Measurements from ENCODE around the gene MYOM3.
"Not testable (repeated sequence)": the region's sequence is repeated elsewhere in the genome, so short reads cannot be mapped to it uniquely, and the experiment has no call there.

The MYOM3 gene

DNA sequence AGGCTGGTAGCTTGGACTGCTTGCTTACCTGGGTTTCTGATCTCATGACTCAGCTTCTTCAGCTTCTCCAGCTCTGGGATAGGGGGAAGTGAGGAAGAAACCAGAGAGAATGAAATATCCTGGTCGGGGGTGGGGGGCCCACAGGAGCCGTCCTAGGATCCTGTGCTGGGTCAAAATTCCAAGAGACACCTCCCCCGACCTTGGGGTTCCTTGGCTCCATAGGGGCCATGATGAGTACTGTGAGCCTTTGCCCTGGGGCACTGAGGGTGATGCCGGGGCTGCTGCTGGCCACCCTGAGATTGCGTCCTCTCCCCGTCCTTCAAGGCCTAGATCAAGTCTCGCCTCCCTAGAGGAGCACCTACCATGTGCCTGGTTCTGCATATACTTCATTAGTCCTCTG is 40.0 kb downstream of the MYOM3 start:
- DNase-seq (ENCODE audit: low read depth): no peak

DNA sequence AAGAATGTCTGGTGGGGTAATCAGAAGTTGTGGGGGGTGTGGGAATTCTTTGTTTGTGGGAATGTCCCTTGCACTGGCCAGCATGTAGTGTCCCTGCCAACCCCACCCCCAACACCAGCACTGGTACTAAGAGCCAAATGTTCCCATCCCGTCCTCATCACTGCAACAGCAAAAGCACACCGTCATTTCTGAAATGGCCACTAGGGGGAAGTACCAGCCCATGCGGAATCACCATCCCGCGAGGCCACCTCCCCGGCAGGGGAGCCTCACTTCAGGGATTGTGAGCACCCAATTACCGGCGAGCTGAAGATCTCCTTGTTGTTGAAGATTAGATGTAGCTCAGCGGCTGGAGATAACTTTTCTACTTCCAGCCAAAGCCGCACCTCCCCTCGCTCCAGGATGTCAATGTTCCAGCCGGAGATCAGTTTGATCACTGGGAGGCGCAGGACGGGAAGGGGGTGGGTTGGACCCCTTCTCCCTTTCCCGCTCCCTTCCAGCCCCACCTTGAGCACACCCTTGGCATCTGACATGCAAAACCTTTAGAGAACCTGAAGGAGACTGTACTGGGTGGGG is 41.0 kb downstream of the MYOM3 start:
- peak; percentile 79 for DNase-seq (ENCODE audit: low read depth)

DNA sequence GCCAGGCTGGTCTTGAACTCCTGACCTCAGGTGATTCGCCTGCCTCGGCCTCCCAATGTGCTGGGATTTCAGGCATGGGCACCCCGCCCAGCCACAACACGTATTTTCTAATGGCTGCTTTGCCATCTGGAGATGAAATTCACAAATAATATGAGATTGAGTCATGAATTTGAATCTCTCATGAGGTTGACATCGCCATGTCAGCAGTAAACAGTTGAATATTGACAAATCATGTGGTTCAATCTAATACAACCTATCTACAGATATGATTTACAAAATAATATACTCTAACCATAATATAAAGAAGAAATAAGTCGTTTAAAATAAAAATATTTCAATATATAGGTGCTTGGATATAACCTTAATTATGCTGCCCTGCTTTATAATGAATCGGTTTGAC is 42.1 kb downstream of the MYOM3 start:
- DNase-seq (ENCODE audit: low read depth): no peak

DNA sequence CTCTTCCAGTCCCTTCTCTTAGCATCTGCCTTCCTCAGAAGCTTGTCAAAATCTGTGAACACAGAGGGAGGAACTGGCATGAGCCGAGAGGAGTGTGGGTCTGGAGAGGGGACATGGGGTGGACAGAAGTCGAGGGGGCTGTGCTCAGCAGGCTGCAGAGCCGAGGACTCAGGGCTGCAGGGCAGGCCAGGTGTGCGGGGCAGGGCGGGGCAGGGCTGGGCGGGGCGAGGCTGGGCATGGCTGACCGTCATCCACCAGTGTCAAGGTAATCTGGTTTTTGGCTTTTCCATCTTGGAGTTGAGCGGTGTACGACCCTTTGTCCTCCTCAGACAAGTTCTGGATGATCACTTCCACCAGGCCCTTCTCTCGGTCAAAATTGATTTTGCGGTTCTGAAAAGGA is 44.0 kb downstream of the MYOM3 start:
- DNase-seq (ENCODE audit: low read depth): no peak

DNA sequence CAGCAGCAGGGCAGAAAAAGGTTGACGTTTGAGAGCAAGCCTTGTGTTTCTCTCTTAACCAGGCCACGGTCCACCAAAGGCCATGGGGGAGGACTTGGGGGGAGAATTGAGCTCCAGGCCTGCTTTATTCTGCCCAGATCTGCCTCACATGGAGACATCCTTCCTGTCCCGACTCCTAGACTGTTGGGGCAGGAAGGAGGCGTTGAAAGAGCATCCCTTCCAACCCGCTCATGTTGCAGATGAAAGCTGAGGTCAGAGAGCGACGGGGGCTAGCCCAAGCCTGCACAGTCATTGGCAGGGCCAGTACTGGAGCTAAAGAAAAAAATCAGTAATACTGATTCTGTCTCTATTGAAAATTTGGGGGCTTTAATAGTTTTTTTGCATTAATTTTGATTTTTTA is 46.6 kb downstream of the MYOM3 start:
- no peak for DNase-seq (ENCODE audit: low read depth)

DNA sequence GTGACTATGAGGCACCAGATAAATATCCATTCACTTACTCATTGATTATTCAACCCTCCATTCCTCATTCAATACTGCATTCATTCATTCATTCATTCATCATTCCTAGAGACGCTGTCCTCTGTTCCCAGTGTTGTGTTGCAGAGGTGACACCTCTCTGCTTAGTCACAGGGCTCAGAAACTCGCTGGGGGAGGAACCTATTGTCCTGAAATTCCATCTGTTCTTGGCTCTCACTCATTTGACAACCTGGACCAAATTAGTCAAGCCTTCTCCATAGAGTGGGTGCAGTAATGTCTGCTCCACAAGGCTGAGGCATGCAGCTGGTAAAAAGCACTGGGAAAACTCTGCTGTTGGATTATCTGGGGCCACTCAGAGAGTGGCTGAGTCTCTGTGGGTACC is 49.7 kb downstream of the MYOM3 start:
- DNase-seq (ENCODE audit: low read depth): no peak

DNA sequence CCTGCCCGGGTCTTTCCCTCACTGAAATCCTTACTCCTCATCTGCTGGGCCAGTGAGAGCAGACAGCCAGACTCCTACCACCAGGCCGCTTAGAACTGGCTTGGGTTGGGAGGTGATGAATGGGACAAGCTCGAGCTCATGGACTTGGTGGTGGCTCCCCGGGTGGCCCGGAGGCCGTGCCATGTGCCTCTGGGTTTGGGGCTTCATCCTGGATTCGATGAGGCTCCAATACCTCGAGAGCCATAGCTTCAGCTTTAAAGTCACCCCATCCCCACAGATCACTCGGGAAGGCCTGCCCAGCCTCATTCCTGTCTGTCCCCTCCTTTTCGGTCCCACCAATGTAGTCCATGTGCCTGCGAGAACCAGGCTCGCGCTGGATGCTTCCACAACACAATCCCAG is 51.5 kb downstream of the MYOM3 start:
- no peak for DNase-seq (ENCODE audit: low read depth)

DNA sequence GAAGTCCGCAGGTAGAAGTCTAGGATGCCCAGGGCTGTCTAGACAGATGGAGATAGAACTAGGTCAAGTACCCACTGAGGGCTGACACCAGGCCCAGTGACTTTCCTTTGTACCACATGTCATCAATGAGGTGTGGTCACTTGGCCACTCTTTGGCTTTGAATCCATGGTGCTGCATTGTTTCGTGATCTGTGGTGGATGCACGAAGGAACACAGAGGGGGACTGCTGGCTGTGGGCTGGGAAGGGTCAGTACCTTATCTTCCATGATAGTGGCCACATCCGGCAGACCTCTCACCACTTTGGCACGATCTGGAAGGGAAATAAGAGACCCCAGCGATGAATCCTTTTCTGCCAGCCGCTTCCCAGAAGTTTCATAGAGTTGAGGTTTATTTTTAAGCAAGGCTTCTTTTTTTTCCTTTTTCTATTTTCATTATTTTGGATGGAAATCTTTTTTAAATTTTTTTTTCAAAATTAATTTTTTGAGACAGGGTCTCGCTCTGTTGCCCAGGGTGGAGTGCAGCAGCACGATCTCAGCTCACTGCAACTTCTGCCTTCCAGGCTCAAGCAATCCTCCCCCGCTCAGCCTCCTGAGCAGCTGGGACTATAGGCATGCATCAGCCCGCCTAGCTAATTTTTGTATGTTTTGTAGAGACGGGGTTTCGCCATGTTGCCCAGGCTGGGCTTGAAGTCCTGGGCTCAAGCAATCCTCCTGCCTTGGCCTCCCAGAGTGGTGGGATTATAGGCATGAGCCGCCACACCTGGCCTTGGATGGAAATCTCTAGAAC is 53.1 kb downstream of the MYOM3 start:
- no peak for DNase-seq (ENCODE audit: low read depth)

DNA sequence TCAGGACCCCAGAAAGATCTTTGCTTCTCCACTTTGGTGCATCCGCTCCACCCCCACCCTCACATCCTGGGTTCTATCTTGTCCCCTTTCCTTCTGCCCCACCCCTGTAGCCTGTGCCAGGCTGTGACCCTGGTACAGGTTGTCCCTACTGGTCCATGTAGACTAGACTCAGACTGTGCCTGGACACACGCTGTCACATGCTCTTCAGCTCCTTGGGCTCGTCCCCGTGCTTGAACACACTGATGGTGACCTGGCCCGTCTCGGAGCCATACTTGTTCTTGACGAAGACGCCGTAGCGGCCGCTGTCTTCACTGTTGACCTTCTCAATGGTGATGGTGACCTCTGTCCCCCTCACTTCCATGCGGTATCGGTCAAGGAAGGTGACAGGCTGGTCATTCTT is 54.8 kb downstream of the MYOM3 start:
- no peak for DNase-seq (ENCODE audit: low read depth)

DNA sequence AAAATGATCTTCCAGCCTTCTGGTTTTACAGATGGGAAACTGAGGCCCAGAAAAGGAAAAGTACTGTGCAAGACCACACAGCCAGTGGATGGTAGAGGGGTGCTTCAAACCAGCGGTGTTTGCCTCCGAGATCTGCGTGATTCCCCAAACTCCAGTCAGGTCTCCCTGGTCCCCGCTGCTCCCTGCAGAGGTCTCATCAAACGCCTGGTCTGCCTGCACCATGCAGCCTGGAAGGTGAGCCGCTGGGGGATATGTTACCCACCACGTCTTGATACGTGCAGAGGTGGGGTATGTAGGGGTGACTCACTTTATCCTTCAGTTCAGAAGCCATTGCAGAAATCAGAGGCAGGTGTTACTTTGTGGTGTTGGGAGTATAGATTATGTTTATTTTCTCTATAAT is 56.3 kb downstream of the MYOM3 start:
- no peak for DNase-seq (ENCODE audit: low read depth)

DNA sequence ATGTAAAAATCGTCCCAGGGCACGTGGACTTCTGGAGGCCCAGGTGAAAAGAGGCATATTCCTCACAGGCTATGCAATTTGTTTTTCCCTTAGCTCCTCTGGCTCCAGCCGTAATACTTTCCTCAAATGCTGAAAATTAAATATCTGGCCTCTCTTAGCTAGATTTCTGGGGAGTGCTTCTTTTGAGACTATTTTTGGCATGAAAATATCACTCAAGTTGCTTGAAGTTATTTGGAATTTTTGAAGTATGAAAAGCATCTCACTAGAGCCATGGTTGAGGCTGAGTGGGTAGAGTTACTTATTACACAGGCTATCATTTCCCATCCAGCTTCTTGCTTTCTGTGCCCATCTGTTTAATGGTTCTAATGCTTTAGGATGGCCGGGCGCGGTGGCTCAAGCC is 59.7 kb downstream of the MYOM3 start:
- DNase-seq (ENCODE audit: low read depth): no peak

DNA sequence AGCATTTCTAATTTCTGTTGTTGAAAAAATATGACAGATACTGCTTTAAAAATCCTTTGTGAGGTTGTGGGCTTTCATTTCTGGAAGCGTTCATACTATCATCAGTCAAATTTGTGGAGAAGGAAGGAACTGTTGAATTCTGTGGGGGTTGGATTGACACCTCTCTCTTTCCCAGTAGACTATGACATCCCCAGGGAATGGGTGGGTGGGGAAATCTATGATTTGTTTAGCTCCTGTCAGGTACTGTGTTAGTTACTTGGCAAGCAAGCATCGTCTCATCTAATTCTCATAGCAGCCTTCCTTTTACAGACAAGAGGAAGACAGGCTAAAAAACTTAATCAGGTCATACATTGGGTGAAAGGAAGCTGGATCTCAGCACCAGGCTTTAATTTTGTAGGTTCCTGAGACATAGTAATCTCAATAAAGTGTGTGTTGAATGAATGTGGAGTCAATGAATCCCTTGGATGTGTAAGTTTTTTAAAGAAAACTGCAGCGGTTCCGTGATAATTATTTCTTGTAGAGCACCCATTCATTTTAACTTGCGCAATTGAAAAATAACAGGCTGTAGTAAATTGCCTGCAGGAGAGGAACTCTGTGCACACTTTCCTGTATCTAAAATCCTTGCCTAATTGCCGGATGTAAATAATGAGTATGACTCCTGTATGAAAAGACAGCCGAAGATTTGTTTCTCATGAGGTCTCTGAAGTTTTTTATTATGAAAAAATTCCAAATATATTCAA is 60.6 kb downstream of the MYOM3 start:
- peak; percentile 56 for DNase-seq (ENCODE audit: low read depth)

DNA sequence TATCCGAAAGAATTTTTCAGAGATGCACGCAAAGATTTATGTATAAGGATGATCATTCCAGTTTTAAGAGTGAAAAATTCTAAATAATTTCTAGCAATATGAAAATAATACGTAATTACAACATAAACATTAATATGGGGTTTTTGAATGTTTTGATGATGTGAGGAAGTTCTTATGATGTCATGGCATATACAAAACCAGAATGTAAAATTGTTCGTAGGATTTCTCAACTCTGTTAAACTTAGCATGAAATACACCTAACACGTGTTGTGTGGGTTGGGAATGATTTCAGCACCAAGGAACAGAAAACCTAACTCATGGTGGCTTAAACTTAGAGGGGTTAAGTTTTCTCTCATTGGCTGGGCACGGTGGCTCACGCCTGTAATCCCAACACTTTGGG is 62.2 kb downstream of the MYOM3 start:
- DNase-seq (ENCODE audit: low read depth): no peak

DNA sequence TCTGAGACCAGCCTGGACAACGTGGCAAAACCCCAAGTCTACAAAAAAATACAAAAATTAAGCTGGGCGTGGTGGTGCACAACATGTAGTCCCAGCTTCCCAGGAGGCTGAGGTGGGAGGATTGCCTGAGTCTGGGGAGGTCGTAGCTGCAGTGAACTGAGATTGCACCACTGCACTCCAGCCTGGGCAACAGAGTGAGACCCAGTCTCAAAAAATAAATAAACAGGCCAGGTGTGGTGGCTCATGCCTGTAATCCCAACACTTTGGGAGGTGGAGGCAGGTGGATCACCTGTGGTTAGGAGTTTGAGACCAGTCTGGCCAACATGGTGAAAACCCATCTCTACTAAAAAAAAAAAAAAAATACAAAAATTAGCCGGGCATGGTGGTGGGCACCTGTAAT is 63.0 kb downstream of the MYOM3 start:
- DNase-seq (ENCODE audit: low read depth): not testable (repeated sequence)

DNA sequence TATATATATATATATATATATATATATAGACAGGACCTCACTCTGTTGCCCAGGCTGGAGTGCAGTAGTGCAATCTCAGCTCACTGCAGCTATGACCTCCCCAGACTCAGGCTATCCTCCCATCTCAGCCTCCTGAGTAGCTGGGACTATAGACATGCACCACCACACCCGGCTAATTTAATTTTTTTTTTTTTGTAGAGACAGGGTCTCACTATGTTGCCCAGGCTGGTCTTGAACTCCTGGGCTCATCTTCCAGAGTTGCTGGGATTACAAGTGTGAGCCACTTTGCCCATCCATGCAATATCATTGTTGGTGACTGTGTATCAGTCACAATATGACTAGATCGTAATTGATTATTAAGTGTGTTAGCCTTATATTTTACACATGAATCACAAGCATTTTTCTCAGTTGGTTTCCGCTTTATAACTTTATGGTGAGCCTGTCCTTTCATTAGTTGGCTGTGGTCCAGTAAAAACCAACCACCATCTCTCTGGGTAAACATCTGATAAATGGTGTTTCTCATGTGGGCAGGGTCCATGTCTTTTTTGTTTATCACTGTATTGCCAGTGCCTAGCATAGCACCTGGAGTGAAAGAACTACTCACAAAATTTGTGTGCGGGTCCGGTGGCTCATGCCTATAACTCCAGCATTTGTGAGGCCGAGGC is 63.6 kb downstream of the MYOM3 start:
- no peak for DNase-seq (ENCODE audit: low read depth)

DNA sequence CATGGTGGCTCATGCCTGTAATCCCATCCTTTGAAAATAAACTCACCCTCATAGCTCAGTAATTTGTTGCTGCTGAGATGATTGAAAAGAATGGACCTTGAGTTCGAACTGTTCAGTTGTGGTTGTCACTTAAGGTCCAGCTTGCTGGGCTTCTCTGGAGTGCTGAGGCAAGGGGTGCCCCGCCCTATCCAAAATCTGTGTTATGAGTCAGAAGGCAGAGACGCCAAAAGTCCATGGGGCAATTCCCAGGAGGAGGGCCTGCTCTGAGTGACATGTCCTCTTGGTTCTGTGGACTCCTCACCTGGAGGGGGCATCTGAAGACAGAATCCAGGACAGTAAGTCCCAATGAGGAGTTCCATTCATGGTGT is 64.8 kb downstream of the MYOM3 start:
- DNase-seq (ENCODE audit: low read depth): no peak

DNA sequence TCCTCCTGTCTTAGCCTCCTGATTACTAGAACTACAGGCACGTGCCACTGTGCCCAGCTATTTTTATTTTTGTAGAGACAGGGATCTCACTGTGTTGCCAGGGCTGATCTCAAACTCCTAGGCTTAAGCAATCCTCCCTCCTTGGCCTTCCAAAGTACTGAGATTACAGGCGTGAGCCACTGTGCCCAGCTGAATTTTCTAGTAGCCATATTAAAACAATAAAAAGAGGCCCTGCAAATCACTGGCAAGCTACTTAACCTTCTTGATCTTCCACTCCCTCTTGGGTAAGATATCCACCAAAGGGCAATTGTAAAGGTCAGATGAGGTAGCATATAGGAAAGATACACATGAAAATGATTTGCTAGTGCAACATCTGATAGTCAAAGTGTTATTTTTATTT is 66.2 kb downstream of the MYOM3 start:
- peak; percentile 62 for DNase-seq (ENCODE audit: low read depth)

DNA sequence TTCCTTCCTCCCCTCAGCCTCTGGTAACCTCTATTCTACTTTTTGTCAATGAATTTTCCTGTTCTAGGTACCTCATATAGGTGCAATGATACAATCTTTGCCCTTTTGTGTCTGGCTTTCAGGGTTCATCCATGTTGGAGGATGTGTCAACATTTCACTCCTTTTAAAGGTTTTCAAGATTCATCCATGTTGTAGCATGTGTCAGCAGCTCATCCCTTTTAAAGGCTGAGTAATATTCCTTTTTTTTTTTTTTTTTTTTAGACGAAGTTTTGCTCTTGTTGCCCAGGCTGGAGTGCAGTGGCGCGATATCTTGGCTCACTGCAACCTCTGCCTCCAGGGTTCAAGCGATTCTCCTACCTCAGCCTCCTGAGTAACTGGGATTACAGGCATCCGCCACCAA is 67.3 kb downstream of the MYOM3 start:
- not testable (repeated sequence) for DNase-seq (ENCODE audit: low read depth)

DNA sequence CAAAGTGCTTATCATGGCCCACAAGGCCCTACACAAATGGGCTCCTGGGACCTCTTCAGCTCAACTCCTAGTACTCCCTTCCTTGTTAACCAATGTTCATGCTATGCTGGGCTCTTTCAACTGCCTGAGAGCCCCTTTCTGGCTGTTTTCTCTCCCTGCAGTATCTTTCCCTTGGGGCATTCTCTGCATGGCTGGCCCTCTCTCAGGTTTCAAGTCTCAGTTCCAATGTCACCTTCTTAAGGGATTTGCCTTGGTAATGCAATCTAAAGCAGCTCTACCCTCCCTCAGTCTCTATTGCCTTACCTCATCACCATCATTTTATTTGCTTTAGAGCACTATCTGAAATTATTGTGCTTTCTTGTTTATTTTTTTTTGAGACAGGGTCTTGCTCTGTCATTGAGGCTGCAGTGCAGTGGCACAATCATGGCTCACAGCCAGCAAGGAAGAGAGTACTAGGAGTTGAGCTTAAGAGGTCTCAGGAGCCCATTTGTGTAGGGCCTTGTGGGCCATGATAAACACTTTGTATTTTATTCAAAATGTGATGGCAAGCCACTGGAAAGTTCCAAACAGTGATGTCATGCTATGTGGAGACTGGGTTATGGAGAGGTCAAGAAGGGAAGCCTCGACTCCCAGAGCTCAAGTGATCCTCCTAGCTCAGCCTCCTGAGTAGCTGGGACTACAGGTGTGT is 68.4 kb downstream of the MYOM3 start:
- no peak for DNase-seq (ENCODE audit: low read depth)

DNA sequence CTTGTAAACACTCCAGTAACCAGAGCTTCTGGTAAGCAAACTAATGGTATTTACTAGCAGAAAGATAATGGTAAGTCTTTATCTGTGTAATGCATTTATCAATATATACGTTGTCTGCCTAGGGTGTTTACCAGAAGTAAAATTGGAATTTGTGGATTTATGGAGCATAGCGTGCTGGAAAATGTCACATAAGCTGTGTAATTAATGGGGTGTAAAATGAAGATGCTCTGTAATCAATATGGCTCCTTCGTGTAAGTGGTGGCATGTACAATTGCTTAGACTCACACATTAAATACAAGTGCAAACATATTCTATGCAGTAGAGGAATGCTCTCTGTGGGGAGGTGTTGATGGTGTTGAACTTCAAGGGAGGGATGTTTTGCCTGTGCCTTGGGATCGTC is 69.6 kb downstream of the MYOM3 start:
- no peak for DNase-seq (ENCODE audit: low read depth)

DNA sequence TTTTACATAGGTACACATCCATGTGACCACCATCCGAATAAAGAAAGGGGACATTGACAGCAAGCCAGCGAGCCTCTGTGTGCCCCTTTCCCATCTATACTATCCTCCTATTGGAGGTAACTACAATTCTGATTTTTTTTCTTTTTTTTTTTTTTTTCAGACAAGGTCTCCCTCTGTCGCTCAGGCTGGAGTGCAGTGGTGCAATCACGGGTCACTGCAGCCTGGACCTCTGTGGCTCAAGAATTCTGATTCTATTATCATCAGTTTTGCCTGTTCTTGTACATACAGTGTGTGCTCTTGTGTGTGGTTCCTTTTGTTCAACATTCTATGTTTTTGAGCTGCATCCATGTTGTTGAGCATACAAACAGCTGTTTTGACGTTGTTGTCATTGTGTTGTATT is 75.8 kb downstream of the MYOM3 start:
- no peak for DNase-seq (ENCODE audit: low read depth)

DNA sequence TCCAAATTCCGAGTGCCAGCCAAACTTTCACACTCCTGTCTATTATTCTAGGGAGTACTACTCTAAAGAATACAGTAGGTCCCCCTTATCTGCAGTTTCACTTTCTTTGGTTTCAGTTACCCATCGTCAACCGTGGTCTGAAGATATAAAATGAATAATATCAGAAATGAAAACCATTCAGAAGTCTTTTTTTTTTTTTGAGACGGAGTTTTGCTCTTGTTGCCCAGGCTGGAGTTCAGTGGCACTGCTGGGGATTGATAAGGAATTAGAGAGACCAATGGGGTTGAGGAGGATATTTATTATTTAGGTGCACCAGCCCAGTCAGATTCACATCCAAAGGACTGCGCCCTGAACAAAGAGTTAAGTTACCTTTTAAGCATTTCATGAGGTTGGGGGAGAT is 79.0 kb downstream of the MYOM3 start:
- no peak for DNase-seq (ENCODE audit: low read depth)
